ENCODE measurements around the gene STPG3.
"Not testable (repeated sequence)": the region's sequence is repeated elsewhere in the genome, so short reads cannot be mapped to it uniquely, and the experiment has no call there.

The STPG3 gene

GRCh38 chr9:137245450-137246421 lies 5.3 kb upstream of the STPG3 start:
- no peak for DNase-seq (ENCODE audit: low read depth)

- DNase-seq (ENCODE audit: low read depth) = no peak
These were observed 3.8 kb upstream of the STPG3 start for GRCh38 chr9:137247135-137247915.

- no peak for DNase-seq (ENCODE audit: low read depth)
These were observed 3.2 kb upstream of the STPG3 start for GRCh38 chr9:137247916-137248175.

- no peak for DNase-seq (ENCODE audit: low read depth)
These were observed 525 bp upstream of the STPG3 start for GRCh38 chr9:137250329-137251193.

- no peak for DNase-seq (ENCODE audit: low read depth)
These were observed 593 bp downstream of the STPG3 start for GRCh38 chr9:137251490-137252268.

- no peak for DNase-seq (ENCODE audit: low read depth)
These were observed 1.7 kb downstream of the STPG3 start for GRCh38 chr9:137252555-137253506.

GRCh38 chr9:137253717-137254623 lies 2.9 kb downstream of the STPG3 start:
- DNase-seq (ENCODE audit: low read depth) = no peak

- DNase-seq (ENCODE audit: low read depth) = peak; percentile 98
These were observed 3.8 kb downstream of the STPG3 start, which contains the start of gene NELFB for GRCh38 chr9:137254624-137255447. NELFB (plus strand) TSS chr9:137255327.

GRCh38 chr9:137255448-137256114 lies 4.5 kb downstream of the STPG3 start:
- DNase-seq (ENCODE audit: low read depth) = no peak

GRCh38 chr9:137256362-137256761 lies 5.3 kb downstream of the STPG3 start:
- no peak for DNase-seq (ENCODE audit: low read depth)

- no peak for DNase-seq (ENCODE audit: low read depth)
These were observed 5.8 kb downstream of the STPG3 start for GRCh38 chr9:137256856-137257255.

GRCh38 chr9:137262173-137262908 lies 11.3 kb downstream of the STPG3 start:
- DNase-seq (ENCODE audit: low read depth) = not testable (repeated sequence)

GRCh38 chr9:137262909-137263285 lies 11.8 kb downstream of the STPG3 start:
- DNase-seq (ENCODE audit: low read depth) = no peak

- no peak for DNase-seq (ENCODE audit: low read depth)
These were observed 12.4 kb downstream of the STPG3 start for GRCh38 chr9:137263506-137263905.

GRCh38 chr9:137264067-137264466 lies 13.0 kb downstream of the STPG3 start:
- no peak for DNase-seq (ENCODE audit: low read depth)

GRCh38 chr9:137265496-137266161 lies 14.5 kb downstream of the STPG3 start:
- DNase-seq (ENCODE audit: low read depth) = no peak

GRCh38 chr9:137266162-137266527 lies 15.1 kb downstream of the STPG3 start:
- no peak for DNase-seq (ENCODE audit: low read depth)
